Left hindlimb (tissue), 1 donor: ENCODE results near the gene RBM6.

ENCODE experiments used
- DNase-seq: peaks from one replicate; pipeline ENCODE4 v3.0.0-alpha.2; 2018

The RBM6 gene

DNA sequence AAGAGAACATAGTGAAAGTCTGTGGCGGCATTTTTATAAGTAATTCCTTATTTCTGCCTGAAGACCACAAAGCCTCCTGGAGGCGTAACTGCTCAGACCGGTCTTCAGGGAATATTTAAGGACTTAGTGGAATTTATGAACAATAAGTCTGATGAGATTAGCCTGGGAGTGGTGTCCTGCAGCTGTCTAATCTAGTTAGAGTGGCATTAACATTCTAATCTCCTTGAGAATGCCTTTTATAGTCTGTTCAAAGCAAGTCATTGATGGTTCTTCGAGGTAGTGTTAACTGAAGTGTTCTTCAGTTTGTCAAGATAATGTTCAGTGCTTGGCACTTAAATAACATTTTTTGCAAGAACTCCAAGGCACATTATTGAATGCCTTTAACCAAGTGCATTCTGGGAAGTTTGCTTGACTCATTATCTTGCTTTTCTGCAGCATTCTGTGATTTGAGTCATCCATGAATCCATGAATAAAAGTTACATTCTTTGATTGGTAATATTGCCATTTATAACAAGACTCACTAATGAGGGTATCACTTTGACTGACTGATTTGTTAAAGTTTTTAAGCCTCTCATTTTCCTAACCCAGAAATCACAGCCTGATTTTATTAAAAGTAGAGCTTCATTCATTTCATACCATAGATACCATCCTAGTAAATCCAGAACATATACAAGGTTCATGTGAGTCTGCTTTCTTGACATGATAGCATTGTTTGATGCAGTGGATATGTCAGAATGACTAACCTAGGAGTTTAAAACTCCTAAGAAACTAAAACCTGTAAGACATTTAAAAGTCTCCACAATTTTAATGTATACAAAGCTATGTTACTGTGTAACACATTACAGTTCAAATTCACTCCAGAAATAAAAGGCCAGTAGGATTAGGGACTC is 161.3 kb downstream of the RBM6 start:
- DNase-seq = no peak

DNA sequence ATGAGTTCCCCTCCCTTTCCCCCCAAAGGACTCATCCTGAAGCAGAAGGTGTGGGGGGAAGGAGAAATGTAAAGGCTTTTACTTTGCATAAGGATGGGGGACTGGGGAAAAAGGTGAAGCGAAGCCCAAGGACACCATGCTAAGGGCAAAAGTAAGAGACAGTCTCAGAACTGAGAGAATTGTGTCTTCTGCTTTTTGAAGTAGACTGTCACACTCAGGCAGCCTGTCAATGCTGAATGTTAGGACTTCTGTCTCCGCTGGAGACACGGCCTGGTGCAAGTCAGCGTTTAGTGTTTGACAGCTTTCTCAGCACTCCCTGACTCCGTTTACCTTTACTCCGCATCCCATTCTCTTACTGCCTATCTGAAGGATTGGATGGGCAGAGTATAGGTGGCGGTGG is 162.6 kb downstream of the RBM6 start:
- DNase-seq = no peak

DNA sequence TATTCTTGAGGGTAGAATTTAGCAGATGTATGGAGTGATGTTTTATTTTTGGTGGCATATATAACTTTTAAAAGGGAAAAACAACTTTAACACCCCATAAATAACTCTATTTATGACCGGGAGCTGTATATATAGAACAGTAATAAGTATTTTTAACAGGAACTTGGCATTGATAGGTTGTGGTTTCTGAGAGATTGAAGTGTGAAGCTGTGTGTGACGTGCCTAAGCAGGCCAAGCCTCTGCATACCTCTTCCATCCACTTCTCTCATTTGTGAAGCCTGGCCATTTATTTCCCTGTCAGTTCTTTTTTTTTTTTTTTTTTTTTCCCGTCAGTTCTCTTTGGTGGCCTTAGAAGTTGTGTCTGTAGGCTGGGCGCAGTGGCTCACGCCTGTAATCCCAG is 171.8 kb downstream of the RBM6 start:
- DNase-seq = no peak

DNA sequence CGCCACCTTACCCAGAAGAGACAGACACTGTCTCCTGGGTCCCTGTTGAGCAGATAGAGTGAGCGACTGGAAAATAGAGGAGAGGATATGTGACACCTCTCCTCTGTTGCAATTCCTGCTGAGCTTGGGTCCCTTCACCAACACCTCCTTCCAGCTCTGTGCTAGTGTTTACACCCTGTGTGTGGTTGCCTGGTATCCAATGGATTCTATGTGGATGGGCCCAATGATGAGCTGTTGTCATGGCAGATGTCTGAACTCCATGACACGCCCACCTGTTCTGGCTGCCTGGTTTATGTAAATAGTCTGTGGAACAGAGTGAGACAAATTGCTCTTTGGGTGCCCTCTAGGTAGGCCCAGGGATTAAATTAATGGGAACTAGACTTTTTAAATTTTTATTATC is 172.5 kb downstream of the RBM6 start:
- no peak for DNase-seq

DNA sequence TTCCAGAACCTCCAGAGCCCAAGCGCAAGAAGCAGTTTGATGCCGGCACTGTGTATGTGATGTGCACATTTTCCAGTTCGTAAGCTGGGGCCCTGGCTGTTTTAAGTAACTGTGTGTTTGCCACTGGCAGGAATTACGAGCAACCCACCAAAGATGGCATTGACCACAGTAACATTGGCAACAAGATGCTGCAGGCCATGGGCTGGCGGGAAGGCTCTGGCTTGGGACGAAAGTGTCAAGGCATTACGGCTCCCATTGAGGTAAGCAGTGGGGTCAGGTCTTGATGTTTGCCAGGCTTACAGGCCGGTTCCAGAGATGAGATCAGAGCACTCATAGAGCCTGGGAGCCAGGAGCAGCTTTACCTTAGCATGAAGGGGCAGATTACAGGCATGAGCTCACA is 177.2 kb downstream of the RBM6 start:
- DNase-seq = no peak

DNA sequence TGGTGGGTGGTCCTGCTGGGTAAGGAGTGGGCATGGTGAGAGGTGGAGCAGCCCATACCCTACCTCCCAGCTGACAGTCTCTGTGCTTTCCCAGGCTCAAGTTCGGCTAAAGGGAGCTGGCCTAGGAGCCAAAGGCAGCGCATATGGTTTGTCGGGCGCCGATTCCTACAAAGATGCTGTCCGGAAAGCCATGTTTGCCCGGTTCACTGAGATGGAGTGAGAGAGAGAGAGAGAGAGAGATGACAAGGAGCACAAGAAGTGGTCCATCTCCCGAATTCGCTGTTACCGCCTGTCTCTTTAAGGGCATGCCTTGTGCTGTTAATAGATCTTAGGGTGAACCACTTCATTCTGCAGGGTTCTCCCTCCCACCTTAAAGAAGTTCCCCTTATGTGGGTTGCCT is 178.3 kb downstream of the RBM6 start:
- DNase-seq = no peak

- DNase-seq = no peak
Observed at GRCh38 chr3:50119786-50120185, 179.8 kb downstream of the RBM6 start.

DNA sequence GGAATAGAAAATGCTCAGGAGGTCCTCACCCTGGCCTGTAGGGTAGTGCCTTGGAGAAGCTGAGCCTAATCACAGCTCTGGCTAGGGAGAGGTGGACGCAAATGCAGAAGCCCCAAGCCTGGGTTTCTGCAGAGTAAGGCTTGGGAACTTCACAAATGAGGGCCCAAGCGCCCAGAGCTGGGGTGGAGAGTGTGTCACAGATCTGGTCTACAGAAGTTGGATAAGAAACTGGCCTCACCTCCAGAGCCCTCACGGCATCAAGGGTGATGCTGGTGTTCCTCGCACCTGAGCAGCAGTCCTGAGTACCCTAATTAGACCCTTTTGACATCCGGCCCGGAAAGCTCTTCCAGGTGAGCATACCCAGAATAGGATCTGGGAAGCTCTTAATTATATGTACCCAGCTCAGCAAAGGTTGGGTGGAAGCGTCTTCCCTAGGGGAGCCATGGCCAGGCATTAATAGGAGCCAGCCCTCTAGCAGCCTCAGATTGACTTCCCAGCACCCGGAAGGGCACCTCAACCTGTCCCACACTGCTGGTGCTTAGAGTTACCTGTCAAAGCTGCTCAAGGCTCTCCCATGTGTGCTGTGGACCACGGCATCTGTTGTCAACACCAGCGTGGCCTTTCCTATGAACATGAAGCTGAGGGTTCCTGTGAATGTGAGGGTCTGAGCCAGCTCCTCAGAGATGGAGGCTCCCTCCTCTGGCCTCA is 180.6 kb downstream of the RBM6 start:
- DNase-seq = no peak

GRCh38 chr3:50121072-50122032 is 181.4 kb downstream of the RBM6 start:
- DNase-seq = peak; percentile 85

GRCh38 chr3:50122071-50122470 is 182.1 kb downstream of the RBM6 start:
- no peak for DNase-seq

DNA sequence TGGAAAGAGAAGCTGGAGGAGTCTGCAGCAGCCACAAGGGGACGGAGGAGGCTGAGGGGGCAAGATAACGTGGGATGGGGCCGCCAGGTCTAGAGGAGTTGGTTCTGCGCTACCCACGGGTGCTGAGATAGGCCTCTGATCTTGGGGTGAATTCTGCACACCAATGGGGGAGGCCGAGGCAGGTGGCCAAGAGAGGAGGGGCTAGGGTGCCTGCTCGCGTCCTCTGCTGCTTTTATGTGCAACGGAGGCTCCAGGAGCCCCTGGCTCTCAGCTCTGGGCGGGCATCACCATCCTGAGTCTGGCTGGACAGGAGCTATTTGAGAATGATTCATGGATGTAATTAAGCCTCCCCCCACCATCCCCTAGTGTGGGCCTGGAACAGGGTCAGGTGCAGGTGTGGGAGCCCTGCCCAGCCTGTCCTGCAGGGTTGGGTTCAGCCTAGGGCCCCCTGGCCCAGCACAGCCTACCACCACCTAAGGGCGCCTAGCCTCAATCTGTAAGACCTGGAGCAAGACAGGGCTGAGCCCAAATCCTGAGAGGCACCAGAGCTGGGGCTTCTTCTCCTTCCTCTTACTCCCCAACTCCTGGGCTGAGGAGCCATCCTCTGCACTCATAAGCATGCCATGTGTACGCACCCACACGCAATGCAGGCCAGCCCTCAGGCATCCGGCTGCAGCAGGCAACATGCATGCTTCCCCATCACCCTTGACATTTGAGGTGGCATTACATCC is 182.9 kb downstream of the RBM6 start:
- no peak for DNase-seq

GRCh38 chr3:50123394-50124051 is 183.6 kb downstream of the RBM6 start:
- no peak for DNase-seq

GRCh38 chr3:50124052-50124799 is 184.3 kb downstream of the RBM6 start:
- peak; percentile 73 for DNase-seq

DNA sequence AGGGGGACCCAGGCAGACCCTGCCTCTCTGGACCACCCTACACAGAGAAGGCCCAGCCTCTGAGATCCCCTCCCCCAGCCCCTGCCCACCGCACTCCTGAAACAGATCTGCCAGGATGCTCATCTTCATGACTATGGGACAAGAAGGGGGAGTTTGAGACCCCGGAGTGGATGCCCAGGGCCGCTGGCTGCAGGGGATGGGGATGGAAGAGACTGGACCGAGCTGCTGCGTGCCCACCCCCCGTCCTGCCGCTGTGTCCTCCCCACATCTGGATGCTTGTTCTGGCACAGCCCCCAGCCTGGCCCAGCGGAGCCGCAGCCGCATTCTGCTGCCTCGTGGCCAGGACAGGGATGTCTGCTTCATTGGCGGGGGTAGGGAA is 184.8 kb downstream of the RBM6 start:
- DNase-seq = peak; percentile 70

DNA sequence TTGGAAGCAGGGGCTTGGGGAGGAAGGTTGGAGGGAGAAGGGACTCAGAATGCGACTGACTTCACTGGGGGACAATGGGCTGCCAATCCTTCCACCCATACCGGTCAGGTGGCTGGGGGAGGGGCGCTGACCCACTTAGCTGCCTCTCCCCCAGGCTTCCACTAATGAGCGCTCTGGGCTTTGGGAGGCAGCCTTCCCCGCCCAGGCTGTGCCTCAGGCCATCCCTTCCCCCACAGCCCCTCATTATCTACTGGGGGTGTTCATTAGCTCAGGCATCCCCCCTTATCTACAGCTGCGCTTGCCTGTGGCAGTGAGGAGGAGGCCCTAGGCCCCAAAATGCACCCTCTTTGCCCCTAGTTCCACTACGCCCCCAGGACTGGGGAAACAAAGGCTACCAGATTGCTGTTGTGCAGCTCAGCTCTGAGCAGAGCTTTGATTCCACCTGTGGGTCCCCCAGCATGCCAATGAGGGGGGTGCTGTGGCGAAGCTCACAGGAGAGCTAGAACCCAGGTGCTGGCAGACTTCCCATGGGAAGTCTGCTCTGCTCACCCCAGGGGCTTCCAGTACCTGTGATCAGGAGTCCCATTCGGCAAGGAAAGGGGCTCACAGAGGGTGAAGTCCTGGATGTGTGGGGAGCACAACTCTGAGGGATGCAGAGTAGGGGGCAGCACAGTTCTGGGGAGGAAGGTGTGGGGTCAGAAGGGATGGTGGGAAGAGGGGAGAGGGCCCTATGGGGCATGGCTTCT is 185.8 kb downstream of the RBM6 start:
- no peak for DNase-seq

GRCh38 chr3:50126287-50127211 is 186.6 kb downstream of the RBM6 start:
- no peak for DNase-seq
